IMR-90 (cell line): Measurements from ENCODE around the gene CDH23. TPM values are rescaled to one million over a fixed set of nuclear protein-coding genes. Genes with fewer than 3 reads are reported as not detected.

Experiments used
- ATAC-seq: fragments of 200-7000 bp; cut with Tn5 transposase; 2 replicates; pipeline ENCODE4 v1.9.1; 2020; ENCODE audit warnings: low read depth, mild to moderate bottlenecking, moderate library complexity
- BruUV-seq: library from RNA; stranded (reverse); fragments of 400-500 nt; replicated peaks from 2 replicates; lab custom pipeline; 2021; lab: Mats Ljungman, UMichigan
- CTCF ChIA-PET: fragments of 300-600 bp; formaldehyde crosslinking; extraction: SDS; loops from one replicate; lab custom pipeline; 2021; ENCODE audit warnings: antibody characterized with exemption; lab: Yijun Ruan, JAX
- POLR2A ChIA-PET: fragments of 300-600 bp; sonication (Branson Sonifier 250); formaldehyde crosslinking; loops from one replicate; lab custom pipeline; 2022; ENCODE audit warnings: antibody characterized with exemption; ENCODE audit not compliant: unreplicated experiment; lab: Charles Lee
- DNase-seq: peaks from one replicate; pipeline ENCODE4 v3.0.0; 2013
- H2AFZ ChIP-seq: replicated peaks from 2 replicates; pipeline ENCODE3; 2013; ENCODE audit warnings: low read length, mild to moderate bottlenecking; ENCODE audit not compliant: poor library complexity
- H2AK5ac ChIP-seq: 2 replicates; pipeline ENCODE4 v1.6.1; 2013; ENCODE audit warnings: low read depth, low read length, inconsistent platforms
- H2AK9ac ChIP-seq: replicated peaks from 2 replicates; pipeline ENCODE3; 2013; ENCODE audit warnings: mild to moderate bottlenecking, low read depth, low read length, moderate library complexity; ENCODE audit not compliant: poor library complexity
- H2BK120ac ChIP-seq: 2 replicates; pipeline ENCODE4 v1.6.1; 2013; ENCODE audit warnings: low read depth, low read length, inconsistent platforms
- H2BK15ac ChIP-seq: 3 replicates; pipeline ENCODE4 v1.6.1; 2013; ENCODE audit warnings: low read depth, low read length, inconsistent platforms
- H2BK20ac ChIP-seq: 2 replicates; pipeline ENCODE4 v1.6.1; 2013; ENCODE audit warnings: low read depth, mild to moderate bottlenecking, inconsistent platforms, low read length, moderate library complexity
- H2BK5ac ChIP-seq: 2 replicates; pipeline ENCODE4 v1.6.1; 2013; ENCODE audit warnings: mild to moderate bottlenecking, low read depth, low read length, inconsistent platforms; ENCODE audit not compliant: poor library complexity, severe bottlenecking
- H3K14ac ChIP-seq: replicated peaks from 2 replicates; pipeline ENCODE4 v1.6.1; 2013; ENCODE audit warnings: low read depth, low read length, inconsistent platforms
- H3K18ac ChIP-seq: 2 replicates; pipeline ENCODE4 v1.6.1; 2013; ENCODE audit warnings: low read depth, low read length, control low read depth
- H3K23ac ChIP-seq: 2 replicates; pipeline ENCODE4 v1.6.1; 2013; ENCODE audit warnings: low read depth, low read length, inconsistent platforms
- H3K27ac ChIP-seq: 2 replicates; pipeline ENCODE4 v1.5.1; 2013; ENCODE audit warnings: mild to moderate bottlenecking, control low read depth, low read length; ENCODE audit not compliant: insufficient read depth
- H3K27me3 ChIP-seq: 2 replicates; pipeline ENCODE4 v1.6.1; 2013; ENCODE audit warnings: low read length; ENCODE audit not compliant: control insufficient read depth, insufficient read depth
- H3K36me3 ChIP-seq: 2 replicates; pipeline ENCODE4 v1.6.1; 2013; ENCODE audit warnings: low read length, mixed read lengths; ENCODE audit not compliant: control insufficient read depth, insufficient read depth
- H3K4ac ChIP-seq: 2 replicates; pipeline ENCODE4 v1.6.1; 2013; ENCODE audit warnings: low read depth, low read length, inconsistent platforms
- H3K4me1 ChIP-seq: 2 replicates; pipeline ENCODE4 v1.6.1; 2013; ENCODE audit warnings: low read length, mixed read lengths; ENCODE audit not compliant: control insufficient read depth, insufficient read depth
- H3K4me2 ChIP-seq: 2 replicates; pipeline ENCODE4 v1.6.1; 2013; ENCODE audit warnings: low read depth, mild to moderate bottlenecking, control low read depth, low read length, moderate library complexity
- H3K4me3 ChIP-seq: 2 replicates; pipeline ENCODE4 v1.5.1; 2013; ENCODE audit warnings: low read depth, mild to moderate bottlenecking, control low read depth, low read length, moderate library complexity; ENCODE audit not compliant: insufficient read depth
- H3K56ac ChIP-seq: 2 replicates; pipeline ENCODE4 v1.6.1; 2013; ENCODE audit warnings: low read length, inconsistent platforms; ENCODE audit not compliant: insufficient read depth; ENCODE audit errors: extremely low read depth
- H3K79me1 ChIP-seq, 2 experiments: 2 replicates each; pipeline ENCODE4 v1.6.1; 2013; ENCODE audit warnings: low read length in 2 of 2, inconsistent platforms in 1 of 2, low read depth in 1 of 2
- H3K9ac ChIP-seq: 2 replicates; pipeline ENCODE4 v1.6.1; 2013; ENCODE audit warnings: low read depth, low read length, control low read depth
- H3K9me1 ChIP-seq: 2 replicates; pipeline ENCODE4 v1.6.1; 2013; ENCODE audit warnings: low read length, inconsistent platforms; ENCODE audit not compliant: insufficient read depth
- H3K9me3 ChIP-seq: 2 replicates; pipeline ENCODE4 v1.6.1; 2013; ENCODE audit warnings: low read length; ENCODE audit not compliant: control insufficient read depth, insufficient read depth
- H4K20me1 ChIP-seq: 2 replicates; pipeline ENCODE4 v1.6.1; 2013; ENCODE audit warnings: low read length, inconsistent platforms; ENCODE audit not compliant: insufficient read depth
- H4K5ac ChIP-seq: 2 replicates; pipeline ENCODE4 v1.6.1; 2013; ENCODE audit warnings: mild to moderate bottlenecking, low read depth, low read length, control low read depth
- H4K8ac ChIP-seq, 2 experiments: 2 replicates each; pipeline ENCODE4 v1.6.1; 2013; ENCODE audit warnings: low read depth in 2 of 2, low read length in 2 of 2, control low read depth in 1 of 2, inconsistent platforms in 1 of 2
- H4K91ac ChIP-seq: 2 replicates; pipeline ENCODE4 v1.6.1; 2013; ENCODE audit warnings: low read depth, low read length, inconsistent platforms; ENCODE audit not compliant: insufficient read depth
- MXI1 ChIP-seq: IDR thresholded peaks from 2 replicates; pipeline ENCODE4 v1.6.1; 2012; ENCODE audit warnings: low read depth, mild to moderate bottlenecking, low read length, moderate library complexity, borderline replicate concordance
- WGBS, 2 experiments: methylation state at CpG; one replicate each; pipeline versions ENCODE4 v1.1.5 to v1.1.7; 2013; ENCODE audit warnings: missing lambda C conversion rate in 2 of 2; ENCODE audit not compliant: insufficient read length in 1 of 2; ENCODE audit errors: extremely low coverage in 2 of 2; 5-methylcytosine and 5-hydroxymethylcytosine counted together
- dilution Hi-C: fragments of 300-500 bp; cut with HindIII; formaldehyde crosslinking; loops from one replicate; pipeline ENCODE4 v1.14.3; 2018; ENCODE audit warnings: low sequenced_read_pairs; ENCODE audit not compliant: unreplicated experiment
- in situ Hi-C: fragments of 300-500 bp; cut with MboI; formaldehyde crosslinking; loops from 3 replicates; pipeline ENCODE4 v1.14.3; 2019; ENCODE audit warnings: low sequenced_read_pairs, inconsistent platforms, mixed read lengths
- intact Hi-C: fragments of 100-400 bp; cut with micrococcal nuclease; formaldehyde crosslinking; loops from 2 replicates; pipeline ENCODE4 v1.10.0; 2022
- polyA plus RNA-seq, 3 experiments: library from polyadenylated mRNA; depleted of rRNA; stranded (reverse); fragments of >200 nt; gene quantifications; 2 replicates each; pipeline ENCODE4 v1.2.3, GENCODE V29; 2012; ENCODE audit warnings: low replicate concordance in 1 of 3
- total RNA-seq: library from RNA; depleted of rRNA; stranded (reverse); fragments of >200 nt; gene quantifications from 2 replicates; pipeline ENCODE4 v1.2.3, GENCODE V29; 2012

The CDH23 gene
- total and polyA plus RNA-seq, 2 of the 4 experiments (the other 2 are of a cell fraction): under 0.01 to 0.03 TPM

- in situ Hi-C loops (no loop called here), intact Hi-C loops (no loop called here), dilution Hi-C loops (no loop called here)
- no peaks in the 10 kb centered on the region for H3K4me1 ChIP-seq
- H4K8ac ChIP-seq: no peak overlapping the region
- no peak overlapping the region for H3K56ac ChIP-seq
- no peaks in the 10 kb centered on the region for H3K36me3 ChIP-seq
- no peak overlapping the region for H2BK120ac ChIP-seq
- no peak overlapping the region for H3K4me3 ChIP-seq
- no peak overlapping the region for H2AK9ac ChIP-seq
- no peak overlapping the region for H4K5ac ChIP-seq
- H3K4me2 ChIP-seq: no peak overlapping the region
- H3K23ac ChIP-seq: no peak overlapping the region
- H3K9ac ChIP-seq: no peak overlapping the region
- no peak overlapping the region for H2BK20ac ChIP-seq
- H2BK15ac ChIP-seq: no peak overlapping the region
- CTCF ChIA-PET: no interaction called here
- no peak overlapping the region for H2AK5ac ChIP-seq
- peaks cover 50% of the 10 kb centered on the region for H3K27me3 ChIP-seq
- no peaks in the 10 kb centered on the region for H3K9me3 ChIP-seq
- ATAC-seq (no peak), DNase-seq (no peak)
- no peak for TF ChIP-seq MXI1
- H3K18ac ChIP-seq: no peak overlapping the region
- H2AFZ ChIP-seq: no peak overlapping the region
- no peak overlapping the region for H3K27ac ChIP-seq
- WGBS, 2 experiments: no CpG with 5 or more reads among the region's 6 CpGs
- POLR2A ChIA-PET: no interaction called here
- no peaks in the 10 kb centered on the region for H4K20me1 ChIP-seq
- H3K14ac ChIP-seq: no peak overlapping the region
- no peaks in the 10 kb centered on the region for H3K9me1 ChIP-seq
- H3K4ac ChIP-seq: no peak overlapping the region
- no peak overlapping the region for H4K91ac ChIP-seq
- H2BK5ac ChIP-seq: no peak overlapping the region
- H3K79me1 ChIP-seq: no peaks in the 10 kb centered on the region
- no TSS peak for BruUV-seq
Observed at GRCh38 chr10:71644307-71645180, 247.8 kb downstream of the CDH23 start.
